SU-DHL-6 (cell line): Measurements from ENCODE around the gene CC2D1A.

ENCODE experiments used
- H2AFZ ChIP-seq: fragments of 200-600 bp; sonication (generic); 2 replicates; pipeline ENCODE4 v1.6.1; 2014; ENCODE audit warnings: low read depth, mild to moderate bottlenecking, moderate library complexity, mixed read lengths, antibody characterized with exemption, low read length; ENCODE audit not compliant: severe bottlenecking
- H3F3A ChIP-seq: fragments of 200-600 bp; shearing (Covaris generic); 2 replicates; pipeline ENCODE4 v1.6.0; 2016; ENCODE audit warnings: antibody characterized with exemption, mild to moderate bottlenecking; ENCODE audit not compliant: insufficient read depth
- H3K27ac ChIP-seq: fragments of 200-600 bp; sonication (generic); 2 replicates; pipeline ENCODE4 v1.5.1; 2016; ENCODE audit warnings: low read depth, mild to moderate bottlenecking, low read length, moderate library complexity, mixed read lengths
- H3K27me3 ChIP-seq: fragments of 200-600 bp; sonication (generic), shearing (Covaris generic); 2 replicates; pipeline ENCODE4 v1.6.0; 2014; ENCODE audit warnings: mild to moderate bottlenecking, low read length
- H3K36me3 ChIP-seq: fragments of 200-600 bp; sonication (generic); 2 replicates; pipeline ENCODE4 v1.6.1; 2014; ENCODE audit warnings: mild to moderate bottlenecking, low read length, mixed read lengths
- H3K4me2 ChIP-seq: fragments of 300-600, 200-600 bp; shearing (Covaris generic), sonication (generic); 2 replicates; pipeline ENCODE4 v1.6.0; 2014; ENCODE audit warnings: low read length, low read depth, mild to moderate bottlenecking; ENCODE audit not compliant: poor library complexity, severe bottlenecking
- H3K4me3 ChIP-seq: fragments of 200-600 bp; sonication (generic); 2 replicates; pipeline ENCODE4 v1.5.1; 2014; ENCODE audit warnings: antibody characterized with exemption, low read length, mild to moderate bottlenecking, mixed read lengths; ENCODE audit not compliant: insufficient read depth, poor library complexity, severe bottlenecking
- H3K79me2 ChIP-seq: fragments of 200-600 bp; sonication (generic); 2 replicates; pipeline ENCODE4 v1.6.1; 2014; ENCODE audit warnings: mild to moderate bottlenecking, low read length, moderate library complexity; ENCODE audit not compliant: insufficient read depth
- H3K9ac ChIP-seq: fragments of 200-600 bp; sonication (generic); 2 replicates; pipeline ENCODE4 v1.7.0; 2014; ENCODE audit warnings: mild to moderate bottlenecking, low read length
- H3K9me2 ChIP-seq: fragments of 200-600 bp; sonication (generic); replicated peaks from 2 replicates; pipeline ENCODE4 v1.6.1; 2014; ENCODE audit warnings: low read length; ENCODE audit not compliant: insufficient read depth
- H3K9me3 ChIP-seq: fragments of 200-600 bp; sonication (generic); 2 replicates; pipeline ENCODE4 v1.6.1; 2014; ENCODE audit warnings: low read length, mixed read lengths; ENCODE audit not compliant: insufficient read depth
- H4K20me1 ChIP-seq: fragments of 200-600 bp; sonication (generic); 2 replicates; pipeline ENCODE4 v1.6.1; 2014; ENCODE audit warnings: low read depth, mild to moderate bottlenecking, antibody characterized with exemption, low read length, moderate library complexity, mixed read lengths
- CTCF ChIP-seq: fragments of 200-600 bp; sonication (generic); IDR thresholded peaks from one replicate; pipeline ENCODE4 v1.5.1; 2017; ENCODE audit warnings: antibody characterized with exemption, mild to moderate bottlenecking, low read length, moderate library complexity; ENCODE audit not compliant: insufficient read depth, poor library complexity, severe bottlenecking
- EZH2phosphoT487 ChIP-seq: fragments of 200-600 bp; sonication (generic), shearing (Covaris generic); conservative IDR thresholded peaks from 2 replicates; pipeline ENCODE4 v1.6.1; 2018; ENCODE audit warnings: mild to moderate bottlenecking, antibody characterized with exemption, low read length, moderate library complexity, mixed read lengths

CC2D1A gene

GRCh38 chr19:13896227-13896626 lies 9.8 kb upstream of the CC2D1A start:
- Histone ChIP-seq H3F3A (no peaks in the 10 kb centered on the region), H3K27ac (no peak overlapping the region), H3K9ac (no peak overlapping the region)

GRCh38 chr19:13899393-13899792 lies 6.6 kb upstream of the CC2D1A start:
- no peaks in the 10 kb centered on the region for H3K79me2 ChIP-seq
- no peak overlapping the region for H3K4me3 ChIP-seq
- no peak overlapping the region for H2AFZ ChIP-seq
- H3K9ac ChIP-seq = no peak overlapping the region
- no peaks in the 10 kb centered on the region for H3K36me3 ChIP-seq
- H3K4me2 ChIP-seq = no peak overlapping the region
- no peaks in the 10 kb centered on the region for H4K20me1 ChIP-seq
- no peaks in the 10 kb centered on the region for H3K9me2 ChIP-seq
- no peaks in the 10 kb centered on the region for H3K9me3 ChIP-seq
- no peak for TF ChIP-seq EZH2phosphoT487
- no peak for TF ChIP-seq CTCF
- no peaks in the 10 kb centered on the region for H3K27me3 ChIP-seq
- H3F3A ChIP-seq = no peaks in the 10 kb centered on the region
- no peak overlapping the region for H3K27ac ChIP-seq

More at GRCh38 chr19:13896227-13896626, 9.8 kb upstream of the CC2D1A start:
- Histone ChIP-seq H2AFZ (no peak overlapping the region), H3K4me2 (no peak overlapping the region), H3K9me2 (no peaks in the 10 kb centered on the region), H3K79me2 (no peaks in the 10 kb centered on the region), H3K27me3 (no peaks in the 10 kb centered on the region), H3K4me3 (no peak overlapping the region), H4K20me1 (no peaks in the 10 kb centered on the region), H3K36me3 (no peaks in the 10 kb centered on the region), H3K9me3 (no peaks in the 10 kb centered on the region)
- TF ChIP-seq EZH2phosphoT487 (no peak), CTCF (no peak)

- no peak overlapping the region for H3K4me3 ChIP-seq
- H3K27ac ChIP-seq = no peak overlapping the region
- H4K20me1 ChIP-seq = no peaks in the 10 kb centered on the region
- H3K4me2 ChIP-seq = no peak overlapping the region
- TF ChIP-seq CTCF (no peak), EZH2phosphoT487 (no peak)
- no peaks in the 10 kb centered on the region for H3K27me3 ChIP-seq
- H3K9me2 ChIP-seq = no peaks in the 10 kb centered on the region
- H2AFZ ChIP-seq = no peak overlapping the region
- peak overlapping the region; percentile 17; the same call in 1 of the 2 replicates for H3K9ac ChIP-seq
- H3K79me2 ChIP-seq = no peaks in the 10 kb centered on the region
- no peaks in the 10 kb centered on the region for H3K9me3 ChIP-seq
- H3F3A ChIP-seq = no peaks in the 10 kb centered on the region
- no peaks in the 10 kb centered on the region for H3K36me3 ChIP-seq
Measured at GRCh38 chr19:13899912-13900584, 6.0 kb upstream of the CC2D1A start.
